PC-9 (cell line): ENCODE data around the gene DLGAP1. TPM values are rescaled to one million over a fixed set of nuclear protein-coding genes. Genes with fewer than 3 reads are reported as not detected.

Experiments
- BruUV-seq: library from RNA; stranded (reverse); fragments of 400-500 nt; replicated peaks from 2 replicates; lab custom pipeline; 2021; lab: Mats Ljungman, UMichigan
- CTCF ChIA-PET: fragments of 300-600 bp; sonication (Branson Sonifier 250); formaldehyde crosslinking; loops from one replicate; lab custom pipeline; 2022; ENCODE audit warnings: antibody characterized with exemption; lab: Charles Lee
- POLR2A ChIA-PET: fragments of 300-600 bp; sonication (Branson Sonifier 250); formaldehyde crosslinking; loops from one replicate; lab custom pipeline; 2022; ENCODE audit warnings: antibody characterized with exemption; ENCODE audit not compliant: unreplicated experiment; lab: Charles Lee
- DNase-seq, 2 experiments: peaks; one replicate each; pipeline versions ENCODE4 v3.0.0 to v3.0.0-alpha.2; 2015 to 2022; ENCODE audit warnings: mixed read lengths in 1 of 2
- H2AFZ ChIP-seq: fragments of 200-600 bp; sonication (generic); 2 replicates; pipeline ENCODE4 v1.8.1; 2017; ENCODE audit warnings: antibody characterized with exemption
- H3F3A ChIP-seq: fragments of 200-600 bp; sonication (generic); 2 replicates; pipeline ENCODE4 v1.8.1; 2017; ENCODE audit warnings: antibody characterized with exemption, mild to moderate bottlenecking, low read depth; ENCODE audit not compliant: insufficient read depth
- H3K27ac ChIP-seq: fragments of 200-600 bp; sonication (generic); 2 replicates; pipeline ENCODE4 v1.6.1; 2016; ENCODE audit warnings: mixed run types
- H3K27me3 ChIP-seq: fragments of 200-600 bp; sonication (generic); 2 replicates; pipeline ENCODE4 v1.6.1; 2016; ENCODE audit warnings: low read depth, mixed run types; ENCODE audit not compliant: insufficient read depth
- H3K36me3 ChIP-seq: fragments of 200-600 bp; sonication (generic); 2 replicates; pipeline ENCODE4 v1.6.1; 2016; ENCODE audit warnings: low read depth, mixed run types
- H3K4me1 ChIP-seq: fragments of 200-600 bp; sonication (generic); replicated peaks from 2 replicates; pipeline ENCODE4 v1.6.1; 2016; ENCODE audit warnings: mixed run types; ENCODE audit not compliant: insufficient read depth
- H3K4me2 ChIP-seq: fragments of 200-600 bp; sonication (generic); 2 replicates; pipeline ENCODE4 v1.6.1; 2017; ENCODE audit warnings: mixed run types
- H3K4me3 ChIP-seq: fragments of 200-600 bp; sonication (generic); 2 replicates; pipeline ENCODE4 v1.6.1; 2016; ENCODE audit warnings: mixed run types
- H3K79me2 ChIP-seq: fragments of 200-600 bp; sonication (generic); 2 replicates; pipeline ENCODE4 v1.6.1; 2017; ENCODE audit warnings: low read depth, mixed run types
- H3K9me2 ChIP-seq: fragments of 200-600 bp; sonication (generic); 2 replicates; pipeline ENCODE4 v1.8.1; 2017; ENCODE audit warnings: mild to moderate bottlenecking; ENCODE audit not compliant: insufficient read depth
- H3K9me3 ChIP-seq: fragments of 200-600 bp; sonication (generic); 2 replicates; pipeline ENCODE4 v1.8.1; 2016; ENCODE audit warnings: low read depth; ENCODE audit not compliant: insufficient read depth
- H4K20me1 ChIP-seq: fragments of 200-600 bp; sonication (generic); 2 replicates; pipeline ENCODE4 v1.8.1; 2017; ENCODE audit not compliant: insufficient read depth
- CTCF ChIP-seq: fragments of 200-600 bp; sonication (generic); conservative IDR thresholded peaks from 2 replicates; pipeline ENCODE4 v1.6.1; 2017; ENCODE audit warnings: mixed run types, antibody characterized with exemption, mild to moderate bottlenecking, moderate library complexity
- EZH2 ChIP-seq: fragments of 200-600 bp; sonication (generic); IDR thresholded peaks from 2 replicates; pipeline ENCODE4 v1.8.0; 2017; ENCODE audit warnings: antibody characterized with exemption, low read depth
- intact Hi-C: fragments of 100-400 bp; cut with micrococcal nuclease; formaldehyde crosslinking; loops from one replicate; pipeline ENCODE4 v1.10.0; 2022; ENCODE audit not compliant: unreplicated experiment
- total RNA-seq: library from RNA; stranded (reverse); gene quantifications from 2 replicates; pipeline ENCODE4 v1.2.3, GENCODE V29; 2021

The DLGAP1 gene
- total RNA-seq, 1 experiment from 2014 or later: not detected

GRCh38 chr18:3952031-3952430 lies 503.1 kb downstream of the DLGAP1 start:
- TF ChIP-seq EZH2 (no peak), CTCF (no peak)

GRCh38 chr18:3950668-3951404 lies 504.3 kb downstream of the DLGAP1 start:
- no peaks in the 10 kb centered on the region for H3K79me2 ChIP-seq
- H3F3A ChIP-seq: no peaks in the 10 kb centered on the region
- H4K20me1 ChIP-seq: no peaks in the 10 kb centered on the region
- no peak for TF ChIP-seq EZH2
- H3K27ac ChIP-seq: no peak overlapping the region
- H3K9me2 ChIP-seq: no peaks in the 10 kb centered on the region
- no peaks in the 10 kb centered on the region for H3K9me3 ChIP-seq
- POLR2A ChIA-PET: interaction anchor here (0.5 to 0.8 kb wide), 2 partner anchors 741 to 1051 kb away, joined by 3 to 7 read pairs; no protein-coding TSS in a partner anchor
- H2AFZ ChIP-seq: no peak overlapping the region
- no peak for DNase-seq
- BruUV-seq: no TSS peak
- no peaks in the 10 kb centered on the region for H3K36me3 ChIP-seq
- intact Hi-C loops: no loop called here
- H3K4me2 ChIP-seq: no peak overlapping the region
- no peak overlapping the region for H3K4me3 ChIP-seq
- CTCF ChIA-PET: no interaction called here
- H3K4me1 ChIP-seq: no peaks in the 10 kb centered on the region
- no peaks in the 10 kb centered on the region for H3K27me3 ChIP-seq

More at GRCh38 chr18:3952031-3952430, 503.1 kb downstream of the DLGAP1 start:
- Histone ChIP-seq H3K79me2 (no peaks in the 10 kb centered on the region), H3F3A (no peaks in the 10 kb centered on the region), H3K9me2 (no peaks in the 10 kb centered on the region), H3K36me3 (no peaks in the 10 kb centered on the region), H3K27ac (no peak overlapping the region), H2AFZ (no peak overlapping the region), H3K4me3 (no peak overlapping the region), H3K27me3 (no peaks in the 10 kb centered on the region), H4K20me1 (no peaks in the 10 kb centered on the region), H3K4me2 (no peak overlapping the region), H3K9me3 (no peaks in the 10 kb centered on the region), H3K4me1 (no peaks in the 10 kb centered on the region)
- no TSS peak for BruUV-seq
- CTCF ChIA-PET: interaction anchor here (0.6 kb wide), 1 partner anchor 154 kb away, joined by 5 read pairs; no protein-coding TSS in a partner anchor
- POLR2A ChIA-PET: interaction anchor here (0.8 kb wide), 1 partner anchor 742 kb away, joined by 7 read pairs; no protein-coding TSS in a partner anchor
- intact Hi-C loops: no loop called here
- no peak for DNase-seq

GRCh38 chr18:3948958-3949357 lies 506.1 kb downstream of the DLGAP1 start:
- POLR2A ChIA-PET: no interaction called here
- Histone ChIP-seq H3K4me1 (no peaks in the 10 kb centered on the region), H3F3A (no peaks in the 10 kb centered on the region), H3K4me2 (no peak overlapping the region), H3K27me3 (no peaks in the 10 kb centered on the region), H3K9me2 (no peaks in the 10 kb centered on the region), H3K79me2 (no peaks in the 10 kb centered on the region), H4K20me1 (no peaks in the 10 kb centered on the region), H3K27ac (no peak overlapping the region), H2AFZ (no peak overlapping the region), H3K9me3 (no peaks in the 10 kb centered on the region), H3K36me3 (no peaks in the 10 kb centered on the region), H3K4me3 (no peak overlapping the region)
- intact Hi-C loops: no loop called here
- CTCF ChIA-PET: no interaction called here
- TF ChIP-seq EZH2 (no peak), CTCF (no peak)
- no TSS peak for BruUV-seq
- no peak for DNase-seq
